Jurkat, Clone E6-1 (cell line): Measurements from ENCODE around the gene LACTBL1.

ENCODE experiments used
- DNase-seq: peaks from one replicate; pipeline ENCODE4 v3.0.0-alpha.2; 2011; ENCODE audit warnings: low read depth, low spot score
- H3K4me3 ChIP-seq: 2 replicates; pipeline ENCODE4 v1.5.1; 2011; ENCODE audit warnings: mild to moderate bottlenecking, low read length, control low read depth, moderate library complexity

Gene LACTBL1

DNA sequence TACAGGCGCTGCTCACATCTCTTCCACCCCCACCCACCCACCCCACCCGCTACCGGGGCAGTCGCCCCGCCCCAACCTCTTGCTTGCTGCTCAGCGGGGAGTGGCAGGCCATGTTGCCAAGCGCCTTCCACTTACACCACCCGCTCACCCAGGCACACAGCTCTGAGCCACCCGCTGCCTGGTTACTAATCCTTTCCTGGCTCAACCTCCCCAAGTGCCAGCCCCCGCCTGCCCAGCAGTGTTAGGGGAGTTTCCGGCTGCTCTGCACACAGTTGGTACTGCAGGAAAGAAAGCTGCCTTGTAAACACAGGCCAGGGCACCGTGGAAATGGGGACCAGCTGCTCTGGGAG is 56.2 kb downstream of the LACTBL1 start:
- peak; percentile 49 for DNase-seq
- H3K4me3 ChIP-seq = no peak overlapping the region

DNA sequence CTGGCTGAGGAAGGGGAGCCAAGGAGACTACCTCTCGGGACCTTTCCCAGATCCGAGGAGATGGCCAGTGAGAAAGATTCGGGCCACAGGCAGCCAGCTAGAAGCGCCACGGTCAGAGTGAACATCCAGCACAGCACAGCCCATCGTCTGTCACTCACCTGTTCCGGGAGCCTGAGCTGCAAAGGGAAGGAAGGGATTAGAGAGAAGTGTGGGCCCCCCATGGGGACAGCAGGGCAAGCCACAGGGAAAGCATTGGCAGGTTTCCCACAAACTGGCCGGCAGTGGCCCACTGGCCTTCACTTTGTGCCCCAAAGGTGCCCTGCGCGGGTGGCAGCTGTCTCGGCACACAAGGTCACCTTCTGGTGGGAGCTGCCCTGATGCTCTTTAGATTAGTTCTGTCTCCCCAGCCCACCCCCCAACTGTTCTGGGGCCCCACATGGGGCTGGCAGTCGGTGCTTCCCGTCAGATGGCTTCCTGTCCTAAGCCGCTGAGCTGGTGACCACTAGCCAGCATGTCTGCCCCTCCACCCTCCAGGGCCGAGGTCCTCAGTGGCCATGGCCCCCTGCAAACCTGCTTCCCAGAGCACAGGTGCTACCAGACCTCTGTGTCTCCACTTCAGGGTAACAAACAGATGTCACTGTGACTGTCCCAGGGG is 56.7 kb downstream of the LACTBL1 start:
- no peak for DNase-seq
- H3K4me3 ChIP-seq = no peak overlapping the region

DNA sequence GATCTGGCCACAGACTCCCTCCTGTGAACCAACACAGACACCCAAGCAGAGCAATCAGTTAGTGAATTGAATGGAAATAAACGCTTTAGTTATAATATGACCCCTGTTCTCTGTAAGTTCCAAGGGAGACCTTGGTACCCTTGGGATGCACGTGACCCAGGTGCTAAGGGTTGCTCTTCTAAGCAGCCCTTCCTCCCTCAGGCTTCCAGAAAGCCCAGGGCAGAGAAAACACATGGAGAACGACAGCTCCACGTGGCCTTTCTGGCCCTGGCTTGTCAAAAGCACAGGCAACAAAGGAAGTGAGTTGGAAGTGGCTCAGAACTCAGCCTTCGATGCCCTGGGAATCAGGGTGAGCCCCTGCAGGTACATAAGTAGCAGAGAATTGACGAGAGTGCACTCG is 57.4 kb downstream of the LACTBL1 start:
- H3K4me3 ChIP-seq = no peak overlapping the region
- DNase-seq = no peak

DNA sequence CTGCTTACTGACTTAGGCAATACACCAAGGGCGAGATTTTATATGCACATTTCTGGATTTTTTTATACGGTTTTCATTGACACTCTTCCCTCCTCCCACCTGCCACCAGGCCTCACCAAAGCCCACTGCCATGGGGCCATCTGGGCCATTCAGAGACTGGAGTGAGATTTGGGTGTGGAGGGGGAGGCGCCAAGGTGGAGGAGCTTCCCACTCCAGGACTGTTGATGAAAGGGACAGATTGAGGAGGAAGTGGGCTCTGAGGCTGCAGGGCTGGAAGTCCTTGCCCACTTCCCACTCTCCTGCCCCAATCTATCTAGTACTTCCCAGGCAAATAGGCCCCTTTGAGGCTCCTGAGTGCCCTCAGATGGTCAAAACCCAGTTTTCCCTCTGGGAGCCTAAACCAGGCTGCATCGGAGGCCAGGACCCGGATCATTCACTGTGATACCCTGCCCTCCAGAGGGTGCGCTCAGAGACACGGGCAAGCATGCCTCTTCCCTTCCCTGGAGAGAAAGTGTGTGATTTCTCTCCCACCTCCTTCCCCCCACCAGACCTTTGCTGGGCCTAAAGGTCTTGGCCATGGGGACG is 57.9 kb downstream of the LACTBL1 start:
- no peak for DNase-seq
- no peak overlapping the region for H3K4me3 ChIP-seq

DNA sequence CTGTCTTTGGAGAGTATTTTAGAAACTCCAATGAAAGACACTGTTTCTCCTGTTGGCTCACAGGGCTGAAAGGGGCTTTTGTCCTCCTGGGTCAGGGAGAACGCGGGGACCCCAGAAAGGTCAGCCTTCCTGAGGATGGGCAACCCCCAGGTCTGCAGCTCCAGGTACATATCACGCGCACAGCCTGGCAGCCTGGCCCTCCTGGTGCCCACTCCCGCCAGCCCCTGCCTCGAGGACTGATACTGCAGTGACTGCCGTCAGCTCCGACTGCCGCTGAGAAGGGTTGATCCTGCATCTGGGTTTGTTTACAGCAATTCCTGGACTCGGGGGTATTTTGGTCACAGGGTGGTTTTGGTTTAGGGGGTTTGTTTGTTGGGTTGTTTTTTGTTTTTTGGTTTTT is 58.5 kb downstream of the LACTBL1 start:
- H3K4me3 ChIP-seq = no peak overlapping the region
- DNase-seq = no peak

DNA sequence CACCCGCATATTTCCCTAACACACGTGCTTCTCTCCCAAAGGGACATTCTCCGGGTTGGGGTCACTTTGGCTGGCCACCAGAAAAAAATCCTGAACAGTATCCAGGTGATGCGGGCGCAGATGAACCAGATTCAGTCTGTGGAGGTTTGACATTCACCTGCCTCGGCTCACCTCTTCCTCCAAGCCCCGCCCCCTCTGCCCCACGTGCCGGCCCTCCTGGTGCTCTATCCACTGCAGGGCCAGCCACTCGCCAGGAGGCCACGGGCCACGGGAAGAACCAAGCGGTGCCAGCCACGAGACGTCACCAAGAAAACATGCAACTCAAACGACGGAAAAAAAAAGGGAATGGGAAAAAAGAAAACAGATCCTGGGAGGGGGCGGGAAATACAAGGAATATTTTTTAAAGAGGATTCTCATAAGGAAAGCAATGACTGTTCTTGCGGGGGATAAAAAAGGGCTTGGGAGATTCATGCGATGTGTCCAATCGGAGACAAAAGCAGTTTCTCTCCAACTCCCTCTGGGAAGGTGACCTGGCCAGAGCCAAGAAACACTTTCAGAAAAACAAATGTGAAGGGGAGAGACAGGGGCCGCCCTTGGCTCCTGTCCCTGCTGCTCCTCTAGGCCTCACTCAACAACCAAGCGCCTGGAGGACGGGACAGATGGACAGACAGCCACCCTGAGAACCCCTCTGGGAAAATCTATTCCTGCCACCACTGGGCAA is 59.1 kb downstream of the LACTBL1 start:
- H3K4me3 ChIP-seq = no peak overlapping the region
- DNase-seq = no peak

DNA sequence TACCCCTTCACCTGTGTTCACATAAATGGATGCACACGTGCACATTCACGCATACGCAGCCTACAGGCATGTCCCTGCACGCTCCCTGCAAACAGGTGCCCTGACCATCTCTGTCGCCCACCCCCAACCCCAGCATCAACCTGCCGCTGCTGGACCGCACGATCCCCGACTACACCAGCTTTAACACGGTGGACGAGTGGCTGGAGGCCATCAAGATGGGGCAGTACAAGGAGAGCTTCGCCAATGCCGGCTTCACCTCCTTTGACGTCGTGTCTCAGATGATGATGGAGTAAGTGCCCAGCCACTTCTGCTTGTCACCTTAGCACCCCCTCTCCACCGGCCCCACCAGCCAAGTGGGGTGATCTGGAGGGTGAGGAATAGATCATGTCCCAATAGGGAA is 60.4 kb downstream of the LACTBL1 start:
- no peak overlapping the region for H3K4me3 ChIP-seq
- no peak for DNase-seq

DNA sequence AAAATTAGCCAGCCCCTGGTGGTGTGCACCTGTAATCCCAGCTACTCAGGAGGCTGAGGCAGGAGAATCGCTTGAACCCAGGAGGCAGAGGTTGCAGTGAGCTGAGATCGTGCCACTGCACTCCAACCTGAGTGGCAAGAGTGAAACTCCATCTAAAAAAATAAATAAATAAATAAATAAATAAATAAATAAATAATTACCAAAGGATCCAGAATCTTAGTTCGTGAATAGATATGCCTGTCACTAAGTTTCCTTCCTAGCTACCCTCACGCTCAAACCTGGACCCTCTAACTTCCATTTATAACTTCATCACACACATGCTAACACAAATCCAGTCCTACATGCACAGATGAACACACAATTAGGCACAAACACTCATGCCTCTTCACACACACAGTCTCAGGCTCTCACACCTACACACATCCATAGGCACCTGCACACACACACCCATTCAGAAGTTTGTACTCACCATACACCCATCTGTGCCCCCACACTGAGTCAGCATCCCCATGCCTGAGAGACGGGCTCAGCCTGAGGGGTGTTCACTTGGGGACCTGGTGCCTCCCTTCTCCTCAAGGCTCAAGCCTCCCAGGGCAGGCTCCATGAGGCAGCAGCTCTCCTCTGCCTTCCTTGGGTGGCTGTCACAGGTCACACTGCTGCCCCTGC is 61.5 kb downstream of the LACTBL1 start:
- H3K4me3 ChIP-seq = no peak overlapping the region
- DNase-seq = no peak

DNA sequence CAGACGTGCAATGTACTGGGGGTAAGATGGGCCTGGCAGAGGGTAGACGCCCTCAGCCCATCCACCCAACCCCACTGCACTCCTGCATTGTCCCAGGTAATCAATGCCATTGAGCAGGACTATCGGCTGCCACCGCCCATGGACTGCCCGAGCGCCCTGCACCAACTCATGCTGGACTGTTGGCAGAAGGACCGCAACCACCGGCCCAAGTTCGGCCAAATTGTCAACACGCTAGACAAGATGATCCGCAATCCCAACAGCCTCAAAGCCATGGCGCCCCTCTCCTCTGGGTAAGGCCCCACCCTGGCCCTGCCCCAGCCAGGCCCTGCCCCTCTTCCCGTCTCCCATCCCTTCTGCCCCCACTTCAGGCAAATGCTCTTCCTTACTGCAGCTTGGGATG is 62.4 kb downstream of the LACTBL1 start:
- H3K4me3 ChIP-seq = no peak overlapping the region
- no peak for DNase-seq

DNA sequence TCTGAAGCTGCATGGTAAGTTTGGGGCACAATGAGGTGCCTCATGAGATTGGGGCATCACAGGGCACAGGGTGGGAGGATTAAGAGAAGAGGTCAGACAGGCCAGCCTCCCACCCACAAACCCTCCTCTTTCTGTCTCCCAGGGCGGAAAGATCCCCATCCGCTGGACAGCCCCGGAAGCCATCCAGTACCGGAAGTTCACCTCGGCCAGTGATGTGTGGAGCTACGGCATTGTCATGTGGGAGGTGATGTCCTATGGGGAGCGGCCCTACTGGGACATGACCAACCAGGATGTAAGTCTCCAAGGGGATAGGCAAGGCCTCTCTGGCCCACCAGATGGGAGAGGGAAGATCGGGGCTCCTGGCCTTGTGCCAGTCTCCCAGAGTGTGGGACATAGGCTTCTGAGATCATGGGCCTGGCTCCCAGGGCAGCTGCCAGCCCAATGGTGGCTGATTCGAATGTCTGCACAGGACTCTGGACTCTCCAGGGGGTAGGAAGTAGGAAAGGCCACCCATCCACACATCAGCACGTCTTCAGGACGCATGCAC is 63.7 kb downstream of the LACTBL1 start:
- no peak for DNase-seq
- H3K4me3 ChIP-seq = no peak overlapping the region

DNA sequence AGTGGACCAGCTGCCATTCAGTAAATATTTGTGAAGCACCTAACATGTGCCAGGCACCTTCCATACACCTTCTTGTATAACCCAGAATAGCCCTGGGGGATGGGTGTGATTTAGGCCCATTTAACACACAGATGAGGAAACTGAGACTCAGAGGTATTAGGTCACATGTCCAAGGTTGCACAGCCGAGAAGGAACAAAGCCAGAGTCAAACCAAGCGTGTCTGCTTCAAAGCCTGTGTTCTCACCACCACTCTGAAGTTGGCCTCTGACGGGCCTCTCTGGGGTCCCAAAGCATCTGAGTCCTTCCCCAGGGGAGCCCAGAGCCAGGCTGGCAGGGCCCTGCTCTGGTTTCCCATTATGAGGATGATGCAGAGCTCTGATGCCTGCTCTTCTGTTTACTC is 65.1 kb downstream of the LACTBL1 start:
- no peak for DNase-seq
- no peak overlapping the region for H3K4me3 ChIP-seq

DNA sequence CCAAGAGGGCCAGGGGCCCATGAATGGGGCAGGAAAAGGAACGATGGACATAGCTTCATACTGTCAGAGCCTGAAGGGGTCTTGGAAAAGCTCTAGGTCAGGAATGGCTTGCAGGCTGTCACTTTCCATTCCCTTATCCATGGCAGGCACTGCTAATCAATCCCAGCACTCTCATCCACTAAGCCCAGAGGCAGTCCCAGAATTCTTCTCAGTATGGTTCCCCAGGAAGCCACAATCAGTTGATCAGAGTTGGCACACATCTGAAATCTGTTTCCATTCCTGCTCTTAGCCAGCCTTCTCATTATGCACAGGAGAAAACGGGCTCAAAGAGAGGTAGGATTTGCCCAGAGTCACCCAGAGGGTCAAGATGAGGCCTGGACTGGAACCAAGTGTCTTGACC is 65.7 kb downstream of the LACTBL1 start:
- H3K4me3 ChIP-seq = no peak overlapping the region
- DNase-seq = no peak

DNA sequence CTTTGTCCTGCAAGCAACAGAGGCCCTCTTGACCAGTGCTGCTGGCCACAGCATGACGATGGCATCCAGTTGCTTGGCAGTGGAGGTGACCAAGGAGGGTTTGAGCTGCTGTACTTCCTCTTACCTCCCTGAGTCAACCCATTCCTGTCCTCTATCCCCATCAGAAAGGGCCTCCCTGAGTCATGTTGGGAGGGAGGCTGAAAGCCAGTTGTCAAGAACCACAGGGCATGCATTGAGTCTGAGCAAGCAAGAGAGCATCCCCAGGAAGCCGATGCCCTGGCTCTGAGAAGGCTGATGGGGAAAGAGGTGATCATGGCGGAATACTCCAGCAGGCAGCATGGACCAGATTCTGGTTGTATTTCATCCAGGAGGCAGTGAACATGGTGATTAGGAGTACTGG is 69.6 kb downstream of the LACTBL1 start:
- no peak overlapping the region for H3K4me3 ChIP-seq
- DNase-seq = no peak
